NCI-H146 (cell line): ENCODE results near the gene DNAJC21.
"Not testable (repeated sequence)": the region's sequence is repeated elsewhere in the genome, so short reads cannot be mapped to it uniquely, and the experiment has no call there.

Experiments used
- DNase-seq: peaks from one replicate; lab custom pipeline; 2025; lab: John Stamatoyannopoulos, UW

DNAJC21 gene

DNA sequence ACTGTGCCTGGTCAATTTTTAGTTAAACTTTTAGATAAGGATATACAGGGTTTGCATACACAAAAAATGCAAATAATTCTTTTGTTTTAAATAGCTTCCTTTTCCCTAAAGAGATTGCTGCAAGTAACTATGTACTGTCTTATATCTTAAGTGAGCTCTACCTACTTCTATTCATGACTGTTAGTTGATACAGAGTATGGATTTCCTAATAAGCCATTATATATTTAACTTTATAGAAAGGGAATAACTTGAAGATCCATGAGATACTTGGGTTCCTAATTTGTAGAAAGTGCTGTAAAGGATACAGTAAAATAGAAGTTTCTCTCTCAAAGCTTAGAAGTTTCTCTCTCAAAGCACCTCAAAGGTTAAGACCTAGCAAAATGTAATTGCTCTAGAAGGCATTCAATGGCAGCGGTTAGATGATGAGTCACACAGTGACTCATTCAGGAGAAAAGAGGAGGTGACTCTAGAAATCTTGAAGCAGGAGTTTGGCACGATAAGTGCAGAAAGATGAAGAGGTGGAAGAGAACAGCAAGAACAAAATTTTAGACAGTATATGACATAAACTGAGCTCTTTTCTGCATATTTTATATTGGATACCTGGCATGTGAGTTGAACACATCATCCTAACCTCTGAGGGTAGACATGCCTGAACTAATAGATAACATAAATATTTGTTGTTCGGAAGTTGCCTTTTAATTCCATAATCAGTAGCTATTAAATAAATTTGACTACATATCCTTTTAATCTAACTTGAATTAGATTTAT lies 5.5 kb upstream of the DNAJC21 start:
- DNase-seq, result no peak

DNA sequence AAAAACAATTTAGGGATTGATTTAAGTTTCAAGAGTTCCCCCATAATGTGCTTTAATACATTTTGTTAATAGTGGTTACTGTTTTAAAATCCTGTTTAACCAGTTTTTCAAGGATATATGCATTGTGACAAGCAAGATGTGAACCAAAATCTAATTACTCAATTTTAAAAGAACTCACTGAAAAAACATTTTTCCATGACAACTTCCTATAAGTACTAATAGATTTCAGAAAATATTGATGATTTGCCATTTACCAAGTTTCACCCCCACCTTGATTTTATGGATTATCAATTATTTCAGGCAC lies 4.9 kb upstream of the DNAJC21 start:
- no peak for DNase-seq

DNA sequence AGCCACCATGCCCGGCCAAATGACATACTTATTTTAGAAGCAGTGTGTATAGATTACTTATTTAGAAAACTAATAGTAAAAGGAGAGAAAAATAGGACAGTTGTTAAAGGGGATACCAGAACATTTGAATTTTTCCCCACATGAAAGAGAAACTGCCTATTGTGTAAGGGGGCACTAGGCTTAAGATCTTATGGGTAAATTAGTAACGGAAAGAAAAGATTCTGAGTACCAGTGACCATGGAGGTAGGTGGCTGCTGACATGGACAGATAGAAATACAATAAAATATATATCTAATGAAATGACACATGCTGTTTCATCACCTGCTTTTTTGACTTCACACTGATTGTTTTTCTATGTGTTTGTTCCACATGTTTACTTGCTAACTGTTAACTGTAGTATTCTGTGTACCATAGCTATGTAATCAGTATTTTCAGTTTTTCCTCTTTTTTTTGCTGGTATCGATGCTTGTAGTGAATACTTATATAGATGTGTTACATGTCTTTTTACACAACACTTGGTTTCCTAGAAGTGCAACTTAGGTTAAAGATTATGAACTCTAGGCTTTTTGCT lies 3.0 kb upstream of the DNAJC21 start:
- DNase-seq, result no peak

- DNase-seq, result no peak
These were observed 1.6 kb upstream of the DNAJC21 start for GRCh38 chr5:34927785-34928184.

GRCh38 chr5:34928267-34928666 lies 1.1 kb upstream of the DNAJC21 start:
- no peak for DNase-seq

DNA sequence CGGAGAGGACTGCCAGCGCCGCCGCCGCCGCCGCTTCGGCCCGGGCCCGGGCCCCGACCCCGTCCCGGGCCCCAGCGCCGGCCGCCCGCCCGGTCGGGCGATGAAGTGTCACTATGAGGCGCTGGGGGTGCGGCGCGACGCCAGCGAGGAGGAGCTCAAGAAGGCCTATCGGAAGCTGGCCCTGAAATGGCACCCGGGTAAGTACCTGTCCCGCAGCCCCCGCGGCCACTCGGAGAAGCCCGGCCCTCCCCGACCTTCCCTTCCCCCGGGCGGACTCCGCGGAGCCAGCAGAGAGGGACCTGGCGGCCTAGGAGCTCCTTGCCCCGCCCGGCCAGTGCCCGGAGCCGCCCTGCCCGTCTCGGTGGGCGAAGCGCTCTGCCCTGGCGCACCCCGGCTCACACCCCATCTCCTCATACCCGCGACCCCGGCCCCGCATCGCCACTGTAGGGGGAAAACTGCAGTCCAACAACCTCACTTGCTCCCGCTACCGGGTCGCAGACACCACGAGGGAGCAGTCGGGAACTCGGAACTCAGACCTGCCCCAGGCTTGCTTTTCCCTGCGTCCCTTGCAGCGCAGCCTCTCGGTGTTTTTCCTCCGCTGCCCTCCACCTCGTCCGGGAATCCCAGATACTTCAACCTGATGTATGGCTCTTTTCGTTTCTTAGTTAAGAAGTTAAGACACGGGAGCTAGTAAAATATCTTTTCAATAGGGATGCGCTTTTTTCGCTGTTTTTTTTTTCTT lies 532 bp downstream of the DNAJC21 start:
- peak; percentile 88 for DNase-seq

GRCh38 chr5:34930462-34930844 lies 1.1 kb downstream of the DNAJC21 start:
- DNase-seq, result no peak

GRCh38 chr5:34930870-34931269 lies 1.5 kb downstream of the DNAJC21 start:
- DNase-seq, result no peak

DNA sequence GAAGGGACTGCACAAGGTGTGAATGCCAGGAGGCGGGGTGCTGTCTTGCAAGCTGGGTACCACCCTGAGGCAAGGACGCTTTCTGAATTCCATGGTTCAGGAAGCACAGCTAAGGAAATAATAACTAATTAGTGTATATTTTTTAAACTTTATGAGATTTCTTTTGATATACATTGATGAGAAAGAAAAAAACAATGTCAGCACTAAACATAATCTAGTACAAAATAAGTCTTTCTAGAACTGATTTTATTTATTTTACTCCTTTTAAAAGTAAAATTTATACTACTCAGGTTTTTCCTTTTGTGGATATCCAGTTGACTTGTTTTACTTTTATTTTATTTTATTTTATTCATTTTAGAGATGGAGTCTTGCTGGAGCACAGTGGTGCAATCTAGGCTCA lies 3.6 kb downstream of the DNAJC21 start:
- no peak for DNase-seq

DNA sequence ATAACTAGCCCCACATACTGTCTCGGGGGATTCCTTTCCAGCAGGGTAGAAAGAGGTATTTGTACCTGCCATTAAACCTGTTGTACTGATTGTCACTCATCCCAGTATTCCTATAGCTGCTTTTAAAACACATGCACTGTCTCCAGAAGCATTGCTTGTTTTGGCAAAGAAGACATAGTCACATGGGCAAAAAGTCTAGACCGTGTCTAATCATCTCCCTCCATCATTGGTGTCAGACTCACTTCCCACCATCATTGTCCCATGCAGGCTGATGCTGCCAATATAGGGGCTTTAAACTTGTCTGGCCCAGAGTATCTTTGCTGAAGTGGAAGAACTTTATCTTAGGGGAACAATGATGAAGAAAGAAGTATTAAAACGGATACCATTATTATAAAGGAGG lies 12.6 kb downstream of the DNAJC21 start:
- no peak for DNase-seq

DNA sequence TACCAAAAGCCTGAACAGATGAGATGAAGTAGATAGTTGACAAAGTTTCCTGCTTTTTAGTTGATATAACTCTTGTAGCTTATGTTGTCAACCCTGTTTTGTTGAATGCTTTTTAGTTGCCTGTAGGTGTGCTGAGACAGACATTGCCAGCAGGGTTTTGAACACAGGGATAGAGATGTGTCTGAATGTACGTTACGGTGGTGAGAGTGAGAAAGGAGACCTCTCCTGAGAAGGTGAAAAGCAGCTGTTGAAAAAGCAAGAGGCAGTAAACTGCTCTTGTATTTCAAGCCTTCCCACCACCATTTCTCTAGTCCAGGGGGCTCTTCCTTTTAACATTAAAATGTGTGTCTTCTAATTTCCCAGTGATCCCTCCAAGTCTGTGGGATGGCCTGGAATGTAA lies 14.7 kb downstream of the DNAJC21 start:
- DNase-seq, result no peak

- DNase-seq, result no peak
These were observed 15.2 kb downstream of the DNAJC21 start for GRCh38 chr5:34944460-34945047.

DNA sequence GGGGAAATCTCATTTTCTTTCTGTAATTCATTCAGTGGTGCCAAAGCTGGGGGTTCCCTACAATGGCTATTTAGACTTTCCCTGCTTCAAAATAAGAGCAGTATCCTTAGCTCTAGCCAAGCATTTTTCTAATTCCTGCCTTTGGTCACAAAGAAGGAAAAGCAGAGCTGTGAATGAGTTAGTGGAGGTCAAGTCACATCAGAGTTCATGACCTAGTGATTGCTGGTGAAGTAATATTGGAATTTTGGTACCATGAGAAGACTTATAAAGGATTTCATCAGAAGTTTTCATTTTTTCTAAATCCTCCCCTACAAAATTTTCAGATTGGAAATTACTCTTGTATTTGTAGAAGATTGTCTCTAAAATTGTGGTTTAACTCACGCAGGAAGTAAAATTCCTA lies 28.0 kb downstream of the DNAJC21 start:
- DNase-seq, result no peak

DNA sequence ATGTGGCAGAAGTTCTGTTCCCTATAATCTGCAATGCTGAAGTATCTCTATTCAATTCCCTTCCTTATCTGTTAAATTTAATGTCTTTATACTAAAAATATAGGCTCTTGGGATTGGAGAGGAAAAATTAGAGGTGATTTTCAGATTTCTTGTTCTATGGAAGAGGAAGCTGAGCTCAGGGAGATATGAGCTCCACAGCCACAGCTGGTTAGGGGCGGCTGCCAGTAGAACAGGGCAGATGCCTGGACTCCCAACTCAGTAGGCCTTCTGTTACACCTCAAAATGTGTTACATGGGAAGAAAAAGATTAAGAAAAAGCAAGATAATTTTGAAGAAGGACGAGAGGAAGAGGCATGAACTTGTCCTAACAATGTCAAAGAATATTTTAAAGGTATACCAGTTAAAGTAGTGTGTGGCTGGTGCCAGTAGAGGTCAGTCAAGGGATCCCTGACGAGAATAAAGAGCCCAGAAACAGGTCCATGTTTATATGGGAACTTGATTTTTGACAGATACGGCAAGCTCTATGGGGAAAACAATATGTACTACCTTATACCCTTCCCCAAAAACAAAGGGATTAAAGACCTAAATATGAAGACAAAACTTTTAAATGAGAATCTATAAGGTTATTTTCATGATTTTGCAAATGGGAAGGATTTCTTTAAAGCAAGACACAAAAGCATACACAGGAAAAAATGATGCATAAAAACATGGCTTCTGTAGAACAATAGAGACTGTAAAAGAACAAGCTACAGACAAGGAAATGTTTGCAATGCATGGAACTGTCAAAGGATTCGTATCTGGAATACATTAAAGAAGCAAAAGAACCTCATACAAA lies 28.7 kb downstream of the DNAJC21 start:
- peak; percentile 4 for DNase-seq

- DNase-seq, result no peak
These were observed 30.0 kb downstream of the DNAJC21 start for GRCh38 chr5:34959323-34959722.

- no peak for DNase-seq
These were observed 38.2 kb downstream of the DNAJC21 start for GRCh38 chr5:34967540-34967939.

GRCh38 chr5:34968258-34968657 lies 38.9 kb downstream of the DNAJC21 start:
- no peak for DNase-seq

- no peak for DNase-seq
These were observed 41.2 kb downstream of the DNAJC21 start for GRCh38 chr5:34970552-34970951.

- DNase-seq, result not testable (repeated sequence)
These were observed 42.3 kb downstream of the DNAJC21 start for GRCh38 chr5:34971655-34972054.

- DNase-seq, result no peak
These were observed 47.0 kb downstream of the DNAJC21 start for GRCh38 chr5:34976347-34976746.

DNA sequence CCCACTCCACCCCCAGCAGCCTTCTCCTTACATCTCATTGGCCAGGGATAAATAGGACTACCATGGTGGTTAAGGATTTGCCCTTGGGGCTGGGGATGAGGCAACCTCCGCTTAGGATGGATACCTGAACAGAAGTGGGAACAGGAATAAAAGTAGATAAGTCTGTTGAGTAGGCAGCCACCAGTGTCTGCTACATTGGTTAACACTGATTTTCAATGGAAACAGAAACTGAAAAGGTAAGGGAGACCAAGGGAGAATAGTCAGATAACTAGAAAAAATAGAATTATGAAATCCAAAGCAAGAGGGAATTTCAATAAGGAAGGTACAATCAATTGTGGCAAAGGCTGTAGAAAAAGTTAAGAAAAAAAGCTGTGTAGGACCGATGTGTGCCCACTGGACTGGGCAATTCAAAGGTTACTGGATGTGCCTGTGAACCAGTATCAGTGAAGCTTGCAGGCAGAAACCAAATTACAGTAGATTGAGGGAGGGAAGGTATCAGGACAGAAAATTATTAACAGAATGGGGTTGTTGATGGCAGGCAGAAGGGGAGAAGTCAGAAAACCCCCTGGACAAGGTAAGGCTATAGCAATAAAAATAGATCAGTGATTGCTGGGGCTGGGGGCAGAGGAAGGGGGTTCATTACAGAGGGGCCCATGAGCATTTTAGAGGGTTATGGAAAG lies 48.7 kb downstream of the DNAJC21 start:
- DNase-seq, result no peak

DNA sequence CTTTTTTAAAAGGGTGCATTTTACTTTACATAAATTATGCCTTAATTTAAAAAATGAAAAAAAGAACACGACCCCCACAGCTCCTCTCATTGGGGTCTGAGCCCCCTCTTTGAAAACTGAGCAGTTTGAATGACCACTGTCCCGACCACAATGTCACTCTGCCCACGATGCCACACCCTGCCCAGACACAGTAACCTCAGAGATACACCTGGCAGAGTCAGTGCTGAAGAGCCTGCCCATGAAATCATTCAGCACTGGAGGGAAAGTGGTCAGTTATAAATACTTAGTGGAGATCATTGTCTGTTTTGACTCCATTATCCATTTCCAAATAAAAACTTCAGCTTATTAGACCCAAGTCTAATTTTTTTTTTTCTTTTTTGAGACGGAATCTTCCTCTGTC lies 49.3 kb downstream of the DNAJC21 start:
- DNase-seq, result no peak
